IPS-18c (cell line): ENCODE results near the gene HASPIN.

Source experiments
- H3K4me3 ChIP-seq: 2 replicates; pipeline ENCODE4 v1.7.0; 2013; ENCODE audit warnings: low read depth, mild to moderate bottlenecking, low read length, moderate library complexity; ENCODE audit not compliant: insufficient read depth
- H3K9me3 ChIP-seq: one replicate; pipeline ENCODE4 v1.6.1; 2013; ENCODE audit warnings: mild to moderate bottlenecking, low read length, moderate library complexity; ENCODE audit not compliant: control insufficient read depth, insufficient read depth

Gene HASPIN

DNA sequence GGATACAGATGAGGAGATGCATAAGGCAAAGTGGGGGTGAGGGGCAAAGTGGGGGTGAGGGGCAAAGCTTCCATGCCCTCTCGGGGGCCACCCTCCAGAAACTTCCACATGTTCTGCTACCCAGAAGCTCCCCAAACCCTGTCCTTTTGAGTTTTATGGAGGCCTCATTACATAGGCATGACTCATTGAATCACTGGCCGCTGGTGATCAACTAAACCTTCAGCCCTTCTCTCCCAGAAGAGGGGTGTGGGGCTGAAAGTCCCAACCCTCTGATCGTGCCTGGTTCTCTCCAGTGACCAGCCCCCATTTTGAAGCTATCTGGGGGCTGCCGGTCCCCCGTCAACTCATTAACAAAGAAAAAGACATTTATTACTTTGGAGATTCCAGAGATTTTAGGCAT, 49.8 kb downstream of the HASPIN start:
- H3K4me3 ChIP-seq = no peak overlapping the region
- no peaks in the 10 kb centered on the region for H3K9me3 ChIP-seq

DNA sequence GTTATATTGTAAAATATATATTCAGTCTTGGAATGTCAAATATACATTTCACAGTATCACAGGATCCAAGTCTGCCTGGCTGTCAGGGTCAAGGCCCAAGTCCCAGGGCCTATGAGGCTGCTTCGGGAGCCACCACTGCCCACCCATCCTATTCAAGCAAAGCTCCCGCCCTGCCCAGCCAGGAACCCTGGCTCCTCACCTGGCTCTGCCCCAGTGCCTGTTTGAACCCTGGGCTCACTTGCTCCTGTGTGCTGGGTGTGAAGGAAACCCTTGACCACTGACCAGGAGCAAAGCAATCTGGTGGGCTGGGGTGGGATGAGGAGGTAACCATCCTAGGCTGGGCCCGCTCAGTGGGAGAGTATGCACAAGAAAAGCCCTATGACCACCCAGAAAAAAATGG, 50.3 kb downstream of the HASPIN start:
- H3K9me3 ChIP-seq = no peaks in the 10 kb centered on the region
- no peak overlapping the region for H3K4me3 ChIP-seq
